Renal cortex interstitium (tissue), 11 donors: ENCODE data around the gene GRK3. TPM values are rescaled to one million over a fixed set of nuclear protein-coding genes. Genes with fewer than 3 reads are reported as not detected.

ENCODE experiments used
- DNase-seq, 11 donors: peaks; one replicate each; pipeline ENCODE4 v3.0.0-alpha.2; 2013; ENCODE audit warnings: low read depth in 9 of 11, low spot score in 4 of 11; ENCODE audit errors: extremely low read depth in 1 of 11
- polyA plus RNA-seq, 3 donors: library from polyadenylated mRNA; unstranded; fragments of 120-200 nt; gene quantifications; one replicate each; pipeline ENCODE4 v1.2.1, GENCODE V29; 2013; ENCODE audit not compliant: insufficient read length in 3 of 3

GRK3 gene
- polyA plus RNA-seq, 3 donors: 9.3 to 10.7 (median 9.6) TPM

GRCh38 chr22:25742918-25743708 is 178.6 kb downstream of the GRK3 start:
- DNase-seq: no peak

DNA sequence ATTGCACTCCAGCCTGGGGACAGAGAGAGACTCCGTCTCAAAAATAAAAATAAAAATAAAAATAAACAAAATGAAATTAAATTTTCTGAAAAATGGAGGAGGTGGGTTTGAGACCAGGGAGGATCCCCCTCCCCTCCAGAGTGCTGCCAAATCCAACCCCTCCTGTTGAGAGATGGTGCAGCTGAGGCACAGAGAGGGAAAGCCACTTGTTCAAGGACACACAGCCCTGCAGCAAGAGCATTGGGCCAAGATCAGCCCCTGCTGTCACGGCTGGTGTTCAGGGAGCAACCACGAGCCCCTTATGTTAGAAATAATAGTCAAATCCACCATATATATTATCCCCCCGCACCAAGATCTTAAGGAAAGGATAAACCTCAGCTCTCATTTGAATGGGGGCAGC is 180.2 kb downstream of the GRK3 start:
- DNase-seq: no peak

- DNase-seq: no peak
These were observed 181.0 kb downstream of the GRK3 start for GRCh38 chr22:25745341-25746011.

DNA sequence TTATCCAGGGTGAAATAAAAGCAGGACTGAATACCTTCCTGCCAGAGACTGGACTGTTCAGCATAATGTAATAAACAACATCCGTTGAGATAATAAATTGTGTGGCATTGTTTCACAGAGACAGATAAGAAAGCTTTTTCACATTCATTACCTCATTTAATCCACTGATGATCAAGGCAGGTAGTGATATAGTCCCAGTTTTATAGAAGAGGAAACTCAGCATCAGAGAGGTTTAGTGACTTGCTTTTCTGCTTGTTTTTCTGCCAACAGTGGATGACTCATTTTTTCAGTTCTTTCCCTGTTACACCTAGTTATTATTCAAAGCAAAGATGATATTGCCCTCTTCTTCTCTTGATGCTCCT is 181.5 kb downstream of the GRK3 start:
- no peak for DNase-seq

- DNase-seq: no peak
These were observed 182.9 kb downstream of the GRK3 start for GRCh38 chr22:25747245-25747944.

- no peak for DNase-seq
These were observed 183.7 kb downstream of the GRK3 start for GRCh38 chr22:25748140-25748539.

DNA sequence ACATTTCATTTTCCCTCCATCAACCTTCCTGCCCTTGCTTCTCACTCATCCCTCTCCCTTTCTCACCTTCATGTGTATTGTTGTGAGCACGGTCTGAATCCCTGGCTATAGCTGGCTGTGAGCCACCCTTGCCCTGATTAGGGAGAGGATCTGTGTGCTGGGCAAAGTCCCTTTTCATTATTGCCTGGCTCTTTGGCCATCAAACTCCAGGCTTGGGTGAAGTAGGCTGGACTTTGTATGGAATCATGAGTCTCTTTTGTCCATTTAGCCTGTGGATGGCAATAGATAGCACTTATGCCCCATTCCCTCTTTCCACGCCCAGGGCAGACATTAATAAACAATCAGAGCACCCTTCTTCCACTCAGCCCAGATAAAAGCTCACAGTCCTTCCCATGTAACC is 184.2 kb downstream of the GRK3 start:
- no peak for DNase-seq

- no peak for DNase-seq
These were observed 185.1 kb downstream of the GRK3 start for GRCh38 chr22:25749420-25750169.

GRCh38 chr22:25750569-25751173 is 186.2 kb downstream of the GRK3 start:
- DNase-seq: no peak

DNA sequence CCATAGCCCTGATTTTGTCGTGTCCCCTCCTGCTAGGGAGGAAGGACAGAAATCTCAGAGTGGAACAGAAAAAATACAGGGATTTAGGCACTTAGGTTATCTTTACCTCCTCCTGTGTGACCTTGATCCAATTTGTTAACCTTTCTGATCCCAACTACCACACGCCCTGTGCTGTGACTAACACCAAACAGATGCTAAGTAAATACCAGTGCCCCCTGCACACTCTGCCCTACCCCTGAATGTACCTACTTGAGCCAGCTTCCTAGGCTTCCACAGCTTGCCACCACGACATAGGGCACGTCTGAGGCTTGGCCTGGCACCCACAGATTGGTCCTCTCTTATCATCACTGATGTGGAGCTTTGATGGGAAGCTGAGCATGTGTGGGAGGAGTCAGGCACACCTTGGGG is 186.7 kb downstream of the GRK3 start:
- no peak for DNase-seq

DNA sequence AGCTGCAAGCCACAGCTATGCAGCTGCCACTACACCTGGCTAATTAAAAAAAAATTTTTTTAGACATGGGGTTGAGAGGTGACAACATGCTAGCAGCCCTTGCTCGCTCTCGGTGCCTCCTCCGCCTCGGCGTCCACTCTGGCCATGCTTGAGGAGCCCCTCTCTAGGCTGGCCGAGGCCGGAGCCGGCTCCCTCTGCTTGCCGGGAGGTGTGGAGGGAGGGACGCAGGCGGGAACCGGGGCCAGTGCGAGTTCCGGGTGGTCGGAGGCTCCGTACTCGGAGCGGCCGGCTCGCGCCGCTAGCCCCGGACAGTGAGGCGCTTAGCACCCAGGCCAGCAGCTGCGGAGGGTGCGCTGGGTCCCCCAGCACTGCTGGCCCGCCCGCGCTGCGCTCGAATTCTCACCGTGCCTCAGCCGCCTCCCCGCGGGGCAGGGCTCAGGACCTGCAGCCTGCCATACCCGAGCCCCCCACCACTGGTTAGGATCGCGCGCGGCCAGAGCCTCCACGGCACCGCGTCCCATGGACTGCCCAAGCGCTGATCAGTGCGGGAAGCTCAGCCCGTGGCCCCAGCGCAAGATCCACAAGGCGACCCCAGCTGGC is 188.2 kb downstream of the GRK3 start:
- no peak for DNase-seq

GRCh38 chr22:25753252-25753651 is 188.8 kb downstream of the GRK3 start:
- no peak for DNase-seq

DNA sequence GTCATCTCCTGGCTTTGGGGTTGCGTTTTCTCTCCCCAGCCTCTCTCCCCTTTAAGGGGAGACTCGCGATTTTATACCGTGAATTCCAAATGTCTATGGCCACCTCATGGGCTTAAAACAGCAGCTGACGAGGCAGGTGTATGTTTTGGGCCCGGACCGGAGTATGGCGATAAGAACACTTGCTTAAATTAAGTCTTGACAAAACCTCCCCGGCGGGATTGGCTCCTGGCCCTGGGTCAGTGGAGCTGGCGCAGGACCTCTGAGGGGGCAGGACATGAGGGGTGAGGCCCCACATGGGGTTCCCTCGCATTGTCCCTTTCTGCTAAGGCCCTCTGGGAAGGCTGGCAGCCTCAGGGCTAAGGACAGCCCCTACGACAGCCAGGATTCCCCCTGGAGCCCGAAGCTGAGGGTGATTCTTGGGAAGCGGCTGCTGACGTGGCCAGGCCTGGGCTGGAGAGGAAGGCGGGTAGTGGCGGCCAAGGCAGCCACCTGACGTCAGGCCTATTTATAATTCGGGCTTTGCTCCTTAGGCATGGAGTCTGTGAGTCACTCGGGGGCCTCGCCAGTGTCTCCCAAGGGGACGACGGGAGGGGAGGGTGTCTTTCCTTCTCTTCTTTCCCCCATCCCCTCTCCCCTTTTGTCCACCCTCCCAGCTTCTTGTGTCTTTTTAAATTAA is 190.2 kb downstream of the GRK3 start:
- no peak for DNase-seq

DNA sequence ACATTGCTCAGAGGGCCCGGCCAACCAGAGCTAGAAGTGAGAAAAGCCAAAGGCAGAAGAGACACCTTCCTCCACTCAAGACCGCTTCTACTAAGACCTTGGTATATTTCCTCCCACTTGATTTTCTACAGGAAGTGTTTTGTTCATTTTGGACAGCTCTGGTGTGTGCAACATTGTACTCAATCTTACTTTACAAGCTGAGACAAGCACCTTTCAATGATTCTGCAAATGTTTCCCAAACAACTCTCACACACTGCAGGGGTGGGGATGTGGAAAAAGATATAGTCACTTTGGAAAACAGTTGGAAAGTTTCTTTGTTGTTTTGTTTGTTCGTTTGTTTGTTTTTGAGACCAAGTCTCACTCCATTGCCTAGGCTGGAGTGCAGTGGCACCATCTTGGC is 193.2 kb downstream of the GRK3 start:
- no peak for DNase-seq

DNA sequence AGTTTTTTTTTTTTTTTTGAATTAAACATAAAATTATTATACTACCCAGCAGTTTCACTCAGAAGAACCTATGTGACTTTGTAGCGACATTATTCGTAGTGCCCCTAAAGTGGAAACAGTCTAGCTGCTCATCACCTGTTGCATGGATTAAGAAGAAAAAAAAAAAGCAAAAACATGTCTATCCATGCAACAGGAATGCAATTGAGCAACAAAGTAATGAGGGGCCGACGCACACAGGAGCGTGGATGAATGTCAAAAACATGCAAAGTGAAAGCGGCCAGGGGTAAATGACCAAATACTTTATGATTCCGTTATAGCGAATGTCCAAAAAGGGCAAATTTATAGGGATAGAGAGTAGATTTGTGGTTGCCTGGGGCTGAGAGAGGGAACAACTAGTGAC is 193.8 kb downstream of the GRK3 start:
- no peak for DNase-seq

DNA sequence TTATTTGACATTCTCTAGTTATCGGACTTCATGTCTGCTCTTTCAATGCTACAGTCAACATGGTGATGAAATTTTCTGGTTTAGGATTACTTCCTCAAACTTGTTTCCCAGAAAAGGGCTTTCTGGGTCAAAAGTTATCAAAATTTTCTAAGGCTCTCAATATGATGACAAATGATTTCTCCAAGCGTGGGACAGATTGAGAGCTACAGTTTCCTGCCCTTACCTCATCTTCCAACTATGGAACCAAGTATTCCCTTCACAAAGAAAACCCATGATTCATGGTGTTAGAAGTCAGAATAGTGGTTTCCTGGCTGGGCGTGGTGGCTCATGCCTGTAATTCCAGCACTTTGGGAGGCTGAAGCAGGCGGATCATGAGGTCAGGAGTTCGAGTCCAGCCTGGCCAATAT is 195.4 kb downstream of the GRK3 start:
- no peak for DNase-seq

- no peak for DNase-seq
These were observed 195.8 kb downstream of the GRK3 start for GRCh38 chr22:25760294-25760693.

DNA sequence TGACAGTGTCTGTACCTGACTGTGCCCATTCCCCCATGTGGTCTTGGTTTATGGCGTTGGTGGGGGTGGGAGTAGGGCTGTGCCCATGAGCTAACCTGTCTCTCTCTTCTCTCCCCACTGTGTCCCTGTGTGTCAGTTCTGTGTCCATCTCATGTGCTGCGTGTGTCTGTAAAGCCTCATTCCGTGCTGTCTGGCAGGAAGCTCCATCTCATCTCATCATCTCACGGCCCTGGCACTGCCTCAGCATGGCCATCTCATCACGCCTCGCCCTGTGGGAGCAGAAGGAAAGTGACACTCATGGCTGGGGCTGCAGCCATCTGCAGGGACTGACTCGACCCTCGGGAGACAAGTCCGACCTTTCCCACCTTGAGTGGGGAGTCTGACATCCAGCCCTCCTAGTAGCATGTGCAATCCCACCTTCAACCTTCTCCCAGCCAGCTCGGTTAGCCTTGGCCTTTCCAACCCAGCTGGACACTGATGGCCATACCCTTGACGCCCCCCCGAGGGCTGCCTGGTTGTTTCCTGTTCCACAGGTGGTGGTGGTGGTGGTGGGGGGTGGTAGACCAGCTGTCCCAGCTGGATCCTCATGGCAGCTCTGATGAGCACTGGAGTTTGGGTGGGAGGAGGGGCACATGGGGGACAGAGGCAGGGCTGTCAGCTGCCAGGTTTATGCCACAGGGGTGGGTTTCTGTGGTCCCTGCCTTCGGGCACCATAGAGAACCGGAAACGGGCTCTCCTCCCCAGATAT is 196.5 kb downstream of the GRK3 start:
- no peak for DNase-seq
